ENCODE data around the gene GPR17. TPM values are rescaled to one million over a fixed set of nuclear protein-coding genes. Genes with fewer than 3 reads are reported as not detected.

Gene GPR17
- total RNA-seq, 1 experiment from 2014 or later, result 0.35 TPM

DNA sequence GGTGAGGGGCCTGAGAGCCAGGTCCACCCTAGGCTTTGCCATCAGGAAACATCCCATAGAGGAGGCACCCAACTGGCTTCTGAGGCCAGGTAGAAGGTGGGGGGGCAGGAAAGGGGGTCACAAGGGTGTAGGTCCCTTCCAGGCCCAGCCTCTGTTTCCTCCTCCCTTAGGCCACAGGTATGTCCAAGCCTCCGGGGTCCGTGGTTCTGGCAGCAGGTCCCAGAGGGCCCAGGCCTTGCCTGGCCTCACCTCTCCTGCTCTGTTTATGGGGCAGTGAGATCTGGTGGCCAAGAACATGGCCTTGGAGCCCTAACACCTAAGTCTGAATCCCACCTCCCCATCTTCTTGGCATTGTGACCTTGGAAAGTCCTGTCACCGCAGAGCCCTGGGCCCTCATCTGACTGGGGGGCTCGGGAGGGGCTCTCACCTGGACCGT, 21.6 kb upstream of the GPR17 start:
- H2BK120ac ChIP-seq (ENCODE audit: low read depth, low read length, poor library complexity, severe bottlenecking), result no peak overlapping the region
- H3K9me3 ChIP-seq (ENCODE audit: control insufficient read depth, low read depth, low read length), result no peaks in the 10 kb centered on the region
- H2BK15ac ChIP-seq (ENCODE audit: low read depth, low read length), result no peak overlapping the region
- H3K23ac ChIP-seq (ENCODE audit: insufficient read length, low read depth, low read length), result no peak overlapping the region
- peaks cover 0 to 4% of the 10 kb centered on the region in 2 experiments; a peak in 2 of 4 replicates for H3K4me1 Mint-ChIP-seq
- no peaks in the 10 kb centered on the region; a peak in 1 of 7 replicates for H3K36me3 Mint-ChIP-seq (ENCODE audit: insufficient read depth in 1 of 3, low read depth in 3 of 3)
- no peak overlapping the region for H2BK20ac ChIP-seq (ENCODE audit: low read depth, low read length, poor library complexity, severe bottlenecking)
- no peak overlapping the region for H3K18ac ChIP-seq (ENCODE audit: insufficient read length, low read depth, low read length)
- peaks cover 4% of the 10 kb centered on the region for H3K27me3 Mint-ChIP-seq (ENCODE audit: low read depth)
- H3K79me1 ChIP-seq (ENCODE audit: insufficient read depth, low read depth, low read length, poor library complexity, severe bottlenecking), result no peaks in the 10 kb centered on the region
- no peak overlapping the region for H3K4me2 ChIP-seq (ENCODE audit: insufficient read depth, insufficient read length, low read length)
- H3K27ac ChIP-seq (ENCODE audit: insufficient read length, low read depth, low read length), result no peak overlapping the region
- H2AFZ ChIP-seq (ENCODE audit: low read length), result no peak overlapping the region
- H3K4ac ChIP-seq (ENCODE audit: low read depth, low read length), result no peak overlapping the region
- H4K5ac ChIP-seq (ENCODE audit: insufficient read length, low read depth, low read length), result no peak overlapping the region
- H3K9ac ChIP-seq (ENCODE audit: extremely low read depth, insufficient read length, low read length), result no peak overlapping the region
- H3K27ac Mint-ChIP-seq, result no peak overlapping the region
- H4K8ac ChIP-seq (replicated peaks; ENCODE audit: insufficient read length, low read depth, low read length), result no peak overlapping the region
- no peak overlapping the region for H2BK12ac ChIP-seq (ENCODE audit: insufficient read length, low read depth, low read length)
- H3T11ph ChIP-seq (ENCODE audit: low read length), result no peak overlapping the region
- no peak overlapping the region for H3K56ac ChIP-seq (ENCODE audit: insufficient read length, low read depth, low read length)
- no peak overlapping the region for H2BK5ac ChIP-seq (ENCODE audit: insufficient read length, low read length)
- WGBS (ENCODE audit: extremely low coverage, insufficient read length, low lambda C conversion rate), result no CpG with 5 or more reads among the region's 5 CpGs
- H4K91ac ChIP-seq (ENCODE audit: insufficient read length, low read depth, low read length), result no peak overlapping the region
- H4K20me1 ChIP-seq (ENCODE audit: control insufficient read depth, insufficient read depth, insufficient read length), result no peaks in the 10 kb centered on the region
- H3K9me3 Mint-ChIP-seq, result no peaks in the 10 kb centered on the region
- TF ChIP-seq, protein P1, sequence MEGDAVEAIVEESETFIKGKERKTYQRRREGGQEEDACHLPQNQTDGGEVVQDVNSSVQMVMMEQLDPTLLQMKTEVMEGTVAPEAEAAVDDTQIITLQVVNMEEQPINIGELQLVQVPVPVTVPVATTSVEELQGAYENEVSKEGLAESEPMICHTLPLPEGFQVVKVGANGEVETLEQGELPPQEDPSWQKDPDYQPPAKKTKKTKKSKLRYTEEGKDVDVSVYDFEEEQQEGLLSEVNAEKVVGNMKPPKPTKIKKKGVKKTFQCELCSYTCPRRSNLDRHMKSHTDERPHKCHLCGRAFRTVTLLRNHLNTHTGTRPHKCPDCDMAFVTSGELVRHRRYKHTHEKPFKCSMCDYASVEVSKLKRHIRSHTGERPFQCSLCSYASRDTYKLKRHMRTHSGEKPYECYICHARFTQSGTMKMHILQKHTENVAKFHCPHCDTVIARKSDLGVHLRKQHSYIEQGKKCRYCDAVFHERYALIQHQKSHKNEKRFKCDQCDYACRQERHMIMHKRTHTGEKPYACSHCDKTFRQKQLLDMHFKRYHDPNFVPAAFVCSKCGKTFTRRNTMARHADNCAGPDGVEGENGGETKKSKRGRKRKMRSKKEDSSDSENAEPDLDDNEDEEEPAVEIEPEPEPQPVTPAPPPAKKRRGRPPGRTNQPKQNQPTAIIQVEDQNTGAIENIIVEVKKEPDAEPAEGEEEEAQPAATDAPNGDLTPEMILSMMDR (conservative IDR thresholded peaks at IDR 0.05), result no peak
- H3K4me1 ChIP-seq (ENCODE audit: insufficient read depth, low read length), result no peaks in the 10 kb centered on the region
- H3K27me3 ChIP-seq (ENCODE audit: insufficient read depth, low read length), result no peaks in the 10 kb centered on the region
- DNase-seq, result no peak
- no peak overlapping the region for H3K4me3 Mint-ChIP-seq
- H3K23me2 ChIP-seq (ENCODE audit: insufficient read length, low read depth, low read length, poor library complexity, severe bottlenecking), result no peaks in the 10 kb centered on the region
- no peak overlapping the region for H2AK5ac ChIP-seq (ENCODE audit: insufficient read length, low read length)
- no peak overlapping the region for H3K14ac ChIP-seq (ENCODE audit: insufficient read depth, low read length)
- no peaks in the 10 kb centered on the region for H3K79me2 ChIP-seq (ENCODE audit: insufficient read depth, low read length)

Data from H9 (cell line).